HCT116 (cell line): ENCODE data around the gene MRPL41. TPM values are rescaled to one million over a fixed set of nuclear protein-coding genes. Genes with fewer than 3 reads are reported as not detected.

ENCODE experiments used
- ATAC-seq: fragments of 200-7000 bp; cut with Tn5 transposase; 2 replicates; pipeline ENCODE4 v1.9.1; 2020; ENCODE audit warnings: mild to moderate bottlenecking, moderate library complexity
- BruUV-seq: library from RNA; stranded (reverse); fragments of 400-500 nt; replicated peaks from 2 replicates; lab custom pipeline; 2021; lab: Mats Ljungman, UMichigan
- CTCF ChIA-PET: fragments of 300-600 bp; sonication (Branson Sonifier 250); formaldehyde crosslinking; loops from one replicate; lab custom pipeline; 2021; ENCODE audit warnings: antibody characterized with exemption; lab: Charles Lee
- POLR2A ChIA-PET: fragments of 300-600, 350-600 bp; sonication (Branson Sonifier 250); formaldehyde crosslinking; loops from one replicate; lab custom pipeline; 2021; ENCODE audit warnings: antibody characterized with exemption; lab: Charles Lee
- RAD21 ChIA-PET, 2 experiments: fragments of 300-600 bp; sonication (Branson Sonifier 250); formaldehyde crosslinking; loops; one replicate each; lab custom pipeline; 2023; ENCODE audit warnings: low total read pairs in 2 of 2; ENCODE audit not compliant: uncharacterized antibody in 2 of 2, unreplicated experiment in 2 of 2, low non-redundant PET in 1 of 2; lab: Charles Lee
- DNase-seq: peaks from one replicate; pipeline ENCODE4 v3.0.0-alpha.2; 2010; ENCODE audit warnings: low read depth, low spot score
- H2AFZ ChIP-seq: fragments of 200-600 bp; shearing (Covaris generic), sonication (generic); 2 replicates; pipeline ENCODE4 v1.6.1; 2017; ENCODE audit warnings: low read depth, mixed run types, mixed read lengths, antibody characterized with exemption, low read length; ENCODE audit not compliant: poor library complexity, severe bottlenecking
- H3K27ac ChIP-seq: 2 replicates; pipeline ENCODE4 v1.5.1; 2012; ENCODE audit warnings: low read depth, low read length
- H3K27me3 ChIP-seq: fragments of 200-600 bp; sonication (generic); 2 replicates; pipeline ENCODE4 v1.6.1; 2016; ENCODE audit warnings: mixed run types, low read length, mixed read lengths; ENCODE audit not compliant: insufficient read depth
- H3K36me3 ChIP-seq, 2 experiments: fragments of 200-500 bp in 1 of 2; fragments of 200-600 bp in 1 of 2; sonication (Bioruptor generic) in 1 of 2; sonication (generic) in 1 of 2; 2 replicates each; pipeline versions ENCODE4 v1.5.1 to v1.6.1; 2014 to 2016; ENCODE audit warnings: low read length in 2 of 2, inconsistent platforms in 1 of 2, mixed read lengths in 1 of 2, mixed run types in 1 of 2; ENCODE audit not compliant: insufficient read depth in 2 of 2, control insufficient read depth in 1 of 2
- H3K4me1 ChIP-seq, 2 experiments: fragments of 200-600 bp in 1 of 2; sonication (generic) in 1 of 2; 2 replicates each; pipeline versions ENCODE4 v1.5.1 to v1.6.1; 2012 to 2017; ENCODE audit warnings: low read length in 2 of 2, inconsistent platforms in 1 of 2, mild to moderate bottlenecking in 1 of 2, mixed read lengths in 1 of 2, mixed run types in 1 of 2, moderate library complexity in 1 of 2; ENCODE audit not compliant: insufficient read depth in 2 of 2, control insufficient read depth in 1 of 2
- H3K4me2 ChIP-seq: fragments of 200-600 bp; sonication (generic); 2 replicates; pipeline ENCODE4 v1.6.1; 2017; ENCODE audit warnings: mixed run types, low read length, mixed read lengths
- H3K4me3 ChIP-seq, 2 experiments: fragments of 200-600 bp in 1 of 2; sonication (generic) in 1 of 2; replicated peaks in 1 of 2; 2 replicates each; pipeline ENCODE4 v1.5.1; 2011 to 2016; ENCODE audit warnings: low read length in 2 of 2, control low read depth in 1 of 2, low read depth in 1 of 2, mild to moderate bottlenecking in 1 of 2, mixed read lengths in 1 of 2, mixed run types in 1 of 2
- H3K79me2 ChIP-seq: fragments of 200-600 bp; sonication (generic); 2 replicates; pipeline ENCODE4 v1.6.1; 2017; ENCODE audit warnings: mild to moderate bottlenecking, mixed run types, low read length, moderate library complexity, mixed read lengths; ENCODE audit not compliant: insufficient read depth
- H3K9ac ChIP-seq: fragments of 200-600 bp; sonication (generic); 2 replicates; pipeline ENCODE4 v1.6.1; 2016; ENCODE audit warnings: low read length, mixed read lengths
- H3K9me2 ChIP-seq: fragments of 200-600 bp; sonication (generic), shearing (Covaris generic); 2 replicates; pipeline ENCODE4 v1.6.1; 2017; ENCODE audit warnings: mixed run types, mild to moderate bottlenecking, moderate library complexity; ENCODE audit not compliant: insufficient read depth
- H3K9me3 ChIP-seq, 2 experiments: fragments of 200-500 bp in 1 of 2; fragments of 200-600 bp in 1 of 2; sonication (Bioruptor generic) in 1 of 2; sonication (generic) in 1 of 2; 2 replicates each; pipeline ENCODE4 v1.6.1; 2014 to 2017; ENCODE audit warnings: low read length in 2 of 2, mixed read lengths in 2 of 2, inconsistent platforms in 1 of 2, low read depth in 1 of 2, mild to moderate bottlenecking in 1 of 2, mixed run types in 1 of 2, moderate library complexity in 1 of 2; ENCODE audit not compliant: control insufficient read depth in 1 of 2, insufficient read depth in 1 of 2
- H4K20me1 ChIP-seq: fragments of 200-600 bp; sonication (generic), shearing (Covaris generic); 2 replicates; pipeline ENCODE4 v1.6.1; 2017; ENCODE audit warnings: mixed run types, mild to moderate bottlenecking, moderate library complexity; ENCODE audit not compliant: insufficient read depth
- CBX3 ChIP-seq: IDR thresholded peaks from 2 replicates; pipeline ENCODE4 v1.6.1; 2012; ENCODE audit warnings: low read depth
- CEBPB ChIP-seq: IDR thresholded peaks from 2 replicates; pipeline ENCODE4 v1.6.1; 2012; ENCODE audit warnings: low read depth
- EGR1 ChIP-seq: IDR thresholded peaks from 2 replicates; pipeline ENCODE4 v1.6.1; 2012; ENCODE audit warnings: low read depth
- EZH2 ChIP-seq: fragments of 200-600 bp; sonication (generic); IDR thresholded peaks from 2 replicates; pipeline ENCODE4 v1.6.1; 2017; ENCODE audit warnings: antibody characterized with exemption, mixed run types
- EZH2phosphoT487 ChIP-seq: fragments of 200-600 bp; IDR thresholded peaks from 2 replicates; pipeline ENCODE4 v1.6.1; 2018; ENCODE audit warnings: antibody characterized with exemption, borderline replicate concordance
- FOSL1 ChIP-seq: IDR thresholded peaks from 2 replicates; pipeline ENCODE4 v1.6.1; 2012; ENCODE audit warnings: low read depth
- JUND ChIP-seq: IDR thresholded peaks from 2 replicates; pipeline ENCODE4 v1.6.1; 2012
- POLR2AphosphoS5 ChIP-seq: IDR thresholded peaks from 2 replicates; pipeline ENCODE4 v1.6.1; 2011; ENCODE audit warnings: mild to moderate bottlenecking, low read depth, low read length, moderate library complexity
- SIN3A ChIP-seq: IDR thresholded peaks from 2 replicates; pipeline ENCODE4 v1.6.1; 2012; ENCODE audit warnings: low read depth
- TCF7L2 ChIP-seq: IDR thresholded peaks from 2 replicates; pipeline ENCODE4 v1.7.0; 2011; ENCODE audit warnings: borderline replicate concordance, inconsistent platforms; ENCODE audit not compliant: insufficient read depth, insufficient read length; ENCODE audit errors: extremely low read depth
- YY1 ChIP-seq: IDR thresholded peaks from 2 replicates; pipeline ENCODE4 v1.6.1; 2011; ENCODE audit warnings: low read length, low read depth, moderate library complexity, mild to moderate bottlenecking; ENCODE audit not compliant: insufficient replicate concordance; ENCODE audit errors: extremely low read depth
- ZFX ChIP-seq: fragments of 450-650 bp; IDR thresholded peaks from 2 replicates; pipeline ENCODE4 v1.6.1; 2017
- ZNF274 ChIP-seq: fragments of 200-500 bp; sonication (Bioruptor generic); IDR thresholded peaks from 2 replicates; pipeline ENCODE4 v1.6.1; 2014; ENCODE audit warnings: mild to moderate bottlenecking, low read depth, low read length, inconsistent platforms
- intact Hi-C: fragments of 100-400 bp; cut with micrococcal nuclease; formaldehyde crosslinking; loops from 2 replicates; pipeline ENCODE4 v1.10.0; 2022
- total RNA-seq: library from RNA; stranded (reverse); gene quantifications from one replicate; pipeline ENCODE4 v1.2.1, GENCODE V29; 2021; ENCODE audit not compliant: unreplicated experiment
- TF ChIP-seq, protein P1 (sequence below), 3 experiments: fragments of 200-600 bp in 1 of 3; sonication (generic) in 1 of 3; IDR thresholded peaks in 2 of 3; conservative IDR thresholded peaks in 1 of 3; 2 replicates each; pipeline ENCODE4 v1.5.1; 2012 to 2017; ENCODE audit warnings: low read depth in 2 of 3, low read length in 2 of 3, antibody characterized with exemption in 1 of 3, borderline replicate concordance in 1 of 3, control low read depth in 1 of 3, mild to moderate bottlenecking in 1 of 3, mixed read lengths in 1 of 3, mixed run types in 1 of 3, moderate library complexity in 1 of 3; ENCODE audit not compliant: insufficient read depth in 1 of 3
- TF ChIP-seq, protein P2 (sequence below): IDR thresholded peaks from 2 replicates; pipeline ENCODE4 v1.6.1; 2012
- TF ChIP-seq, protein P3 (sequence below): IDR thresholded peaks from 2 replicates; pipeline ENCODE4 v1.6.1; 2012; ENCODE audit warnings: low read depth

The MRPL41 gene
- total RNA-seq, 1 experiment from 2014 or later = 69.5 TPM

DNA sequence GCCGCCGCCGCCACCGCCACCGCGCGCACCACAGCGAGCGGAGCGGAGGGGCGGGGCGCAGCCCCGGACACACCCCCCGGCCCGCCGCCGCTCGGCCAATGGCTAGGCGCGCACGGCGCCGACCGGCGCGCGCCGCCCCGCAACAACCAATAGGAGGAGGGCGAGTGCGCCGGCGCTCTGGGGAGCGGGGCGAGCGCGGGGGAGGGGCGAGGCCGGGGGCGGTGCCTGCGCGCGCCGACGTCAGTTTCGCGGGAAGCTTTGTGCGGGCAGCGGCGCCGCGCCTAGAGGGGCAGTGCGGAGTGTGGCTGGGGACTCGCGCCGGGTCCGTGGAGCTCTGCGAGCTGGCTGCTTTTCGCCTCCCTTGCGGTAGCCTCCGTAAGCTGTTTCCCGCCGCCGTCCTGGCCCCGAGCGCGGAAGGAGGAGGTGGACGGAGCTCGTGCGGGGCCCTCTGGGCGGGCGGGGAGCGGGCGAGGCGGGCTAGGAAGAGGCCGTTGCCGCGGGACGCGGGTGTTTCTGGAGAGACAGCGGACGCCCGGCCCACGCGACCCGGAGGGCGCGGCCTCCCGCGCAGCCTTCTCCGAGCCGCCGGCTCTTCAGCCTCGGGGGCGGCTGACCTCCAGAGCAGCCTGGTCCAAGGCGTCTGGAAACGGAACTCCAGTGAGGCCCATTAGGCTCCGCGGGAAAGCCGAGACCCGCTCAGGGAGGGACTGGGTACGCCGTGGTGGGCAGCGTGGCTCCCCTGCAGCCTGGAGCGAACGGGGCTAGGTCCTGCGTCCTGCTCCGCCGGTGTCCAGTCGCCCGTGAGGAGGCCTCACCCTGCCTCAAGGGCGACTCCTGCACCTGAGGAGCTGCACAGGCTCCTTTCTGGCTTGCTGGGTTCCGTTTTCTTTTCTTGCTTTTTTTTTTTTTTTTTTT, 39.0 kb downstream of the MRPL41 start, which contains the start of gene ZMYND19:
ZMYND19 (minus strand) TSS at position 44 of the 915 bp plus-strand sequence. CDS start 249 bp downstream, outside the sequence.
- Histone ChIP-seq H3K9ac (peak within 1 kb of the TSS; percentile 94), H3K4me3 (peak within 1 kb of the TSS; percentile 80 to 91), H4K20me1 (no peaks in the 10 kb centered on the region), H2AFZ (no peak within 1 kb of the TSS), H3K27me3 (no peaks in the 10 kb centered on the region), H3K4me2 (peak within 1 kb of the TSS; percentile 97), H3K9me3 (no peaks in the 10 kb centered on the region), H3K79me2 (peaks cover 41% of the 10 kb centered on the region), H3K4me1 (peaks cover 11 to 20% of the 10 kb centered on the region in 2 experiments; a peak in 2 of 4 replicates), H3K27ac (peak within 1 kb of the TSS; percentile 75), H3K36me3 (peaks cover 23 to 35% of the 10 kb centered on the region in 2 experiments; a peak in 3 of 4 replicates), H3K9me2 (no peaks in the 10 kb centered on the region)
- intact Hi-C loops = no loop called here
- BruUV-seq = no TSS peak
- ChIA-PET RAD21 (interaction anchor here in 1 of 2 experiments (0.6 kb wide), 1 partner anchor 8 kb away, joined by 3 read pairs; no protein-coding TSS in a partner anchor), CTCF (interaction anchor here (0.8 to 2.0 kb wide), 5 partner anchors 9 to 82 kb away, joined by 3 to 11 read pairs (median 4); partner anchors contain the start of genes ARRDC1 and DPH7), POLR2A (interaction anchor here (1.0 to 1.5 kb wide), 4 partner anchors 12 to 504 kb away, joined by 3 to 6 read pairs (median 4); partner anchors contain the start of genes ARRDC1 and MAN1B1)
- DNase-seq (peak; percentile 62), ATAC-seq (peak; percentile 94)
- TF ChIP-seq YY1 = peak; percentile 28
- no peak for TF ChIP-seq CBX3
- TF ChIP-seq ZFX = no peak; the same call in 1 of the 2 replicates
- TF ChIP-seq EGR1 = peak; percentile 54
- no peak for TF ChIP-seq CEBPB
- no peak for TF ChIP-seq EZH2phosphoT487
- TF ChIP-seq TCF7L2 = peak; percentile 66
- TF ChIP-seq, protein P1, sequence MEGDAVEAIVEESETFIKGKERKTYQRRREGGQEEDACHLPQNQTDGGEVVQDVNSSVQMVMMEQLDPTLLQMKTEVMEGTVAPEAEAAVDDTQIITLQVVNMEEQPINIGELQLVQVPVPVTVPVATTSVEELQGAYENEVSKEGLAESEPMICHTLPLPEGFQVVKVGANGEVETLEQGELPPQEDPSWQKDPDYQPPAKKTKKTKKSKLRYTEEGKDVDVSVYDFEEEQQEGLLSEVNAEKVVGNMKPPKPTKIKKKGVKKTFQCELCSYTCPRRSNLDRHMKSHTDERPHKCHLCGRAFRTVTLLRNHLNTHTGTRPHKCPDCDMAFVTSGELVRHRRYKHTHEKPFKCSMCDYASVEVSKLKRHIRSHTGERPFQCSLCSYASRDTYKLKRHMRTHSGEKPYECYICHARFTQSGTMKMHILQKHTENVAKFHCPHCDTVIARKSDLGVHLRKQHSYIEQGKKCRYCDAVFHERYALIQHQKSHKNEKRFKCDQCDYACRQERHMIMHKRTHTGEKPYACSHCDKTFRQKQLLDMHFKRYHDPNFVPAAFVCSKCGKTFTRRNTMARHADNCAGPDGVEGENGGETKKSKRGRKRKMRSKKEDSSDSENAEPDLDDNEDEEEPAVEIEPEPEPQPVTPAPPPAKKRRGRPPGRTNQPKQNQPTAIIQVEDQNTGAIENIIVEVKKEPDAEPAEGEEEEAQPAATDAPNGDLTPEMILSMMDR (IDR thresholded peaks at IDR 0.05 in 2 of 3, conservative IDR thresholded peaks at IDR 0.05 in 1 of 3; ENCODE audit: borderline replicate concordance in 1 of 3, insufficient read depth in 1 of 3, low read depth in 2 of 3, low read length in 2 of 3) = 0 out of 6 replicates have a peak, but pooled peaks of 1 of the 3 experiments have one; percentile 6
- TF ChIP-seq, protein P2, sequence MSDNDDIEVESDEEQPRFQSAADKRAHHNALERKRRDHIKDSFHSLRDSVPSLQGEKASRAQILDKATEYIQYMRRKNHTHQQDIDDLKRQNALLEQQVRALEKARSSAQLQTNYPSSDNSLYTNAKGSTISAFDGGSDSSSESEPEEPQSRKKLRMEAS = peak; percentile 53; the same call in 1 of the 2 replicates
- TF ChIP-seq, protein P3, sequence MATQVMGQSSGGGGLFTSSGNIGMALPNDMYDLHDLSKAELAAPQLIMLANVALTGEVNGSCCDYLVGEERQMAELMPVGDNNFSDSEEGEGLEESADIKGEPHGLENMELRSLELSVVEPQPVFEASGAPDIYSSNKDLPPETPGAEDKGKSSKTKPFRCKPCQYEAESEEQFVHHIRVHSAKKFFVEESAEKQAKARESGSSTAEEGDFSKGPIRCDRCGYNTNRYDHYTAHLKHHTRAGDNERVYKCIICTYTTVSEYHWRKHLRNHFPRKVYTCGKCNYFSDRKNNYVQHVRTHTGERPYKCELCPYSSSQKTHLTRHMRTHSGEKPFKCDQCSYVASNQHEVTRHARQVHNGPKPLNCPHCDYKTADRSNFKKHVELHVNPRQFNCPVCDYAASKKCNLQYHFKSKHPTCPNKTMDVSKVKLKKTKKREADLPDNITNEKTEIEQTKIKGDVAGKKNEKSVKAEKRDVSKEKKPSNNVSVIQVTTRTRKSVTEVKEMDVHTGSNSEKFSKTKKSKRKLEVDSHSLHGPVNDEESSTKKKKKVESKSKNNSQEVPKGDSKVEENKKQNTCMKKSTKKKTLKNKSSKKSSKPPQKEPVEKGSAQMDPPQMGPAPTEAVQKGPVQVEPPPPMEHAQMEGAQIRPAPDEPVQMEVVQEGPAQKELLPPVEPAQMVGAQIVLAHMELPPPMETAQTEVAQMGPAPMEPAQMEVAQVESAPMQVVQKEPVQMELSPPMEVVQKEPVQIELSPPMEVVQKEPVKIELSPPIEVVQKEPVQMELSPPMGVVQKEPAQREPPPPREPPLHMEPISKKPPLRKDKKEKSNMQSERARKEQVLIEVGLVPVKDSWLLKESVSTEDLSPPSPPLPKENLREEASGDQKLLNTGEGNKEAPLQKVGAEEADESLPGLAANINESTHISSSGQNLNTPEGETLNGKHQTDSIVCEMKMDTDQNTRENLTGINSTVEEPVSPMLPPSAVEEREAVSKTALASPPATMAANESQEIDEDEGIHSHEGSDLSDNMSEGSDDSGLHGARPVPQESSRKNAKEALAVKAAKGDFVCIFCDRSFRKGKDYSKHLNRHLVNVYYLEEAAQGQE = no peak
- TF ChIP-seq SIN3A = peak; percentile 75
- peak; percentile 53 for TF ChIP-seq POLR2AphosphoS5
- TF ChIP-seq JUND = no peak
- TF ChIP-seq ZNF274 = no peak
- TF ChIP-seq FOSL1 = no peak
- no peak for TF ChIP-seq EZH2
